K562 (cell line): ENCODE results near the gene ANKS3. TPM values are rescaled to one million over a fixed set of nuclear protein-coding genes. Genes with fewer than 3 reads are reported as not detected.

Source experiments
- ASH1L ChIP-seq: fragments of 450-650 bp; IDR thresholded peaks from 2 replicates; pipeline ENCODE4 v1.6.1; 2018; ENCODE audit warnings: borderline replicate concordance, mild to moderate bottlenecking, low read depth; ENCODE audit not compliant: partially characterized antibody
- BMI1 ChIP-seq: fragments of 150-350 bp; IDR thresholded peaks from 2 replicates; pipeline ENCODE4 v1.6.1; 2014; ENCODE audit warnings: low read length
- CHCHD3 ChIP-seq: fragments of 250-450 bp; sonication (Bioruptor Pico); IDR thresholded peaks from 2 replicates; pipeline ENCODE4 v2.1.2; 2022; ENCODE audit warnings: mild to moderate bottlenecking
- CHD7 ChIP-seq: fragments of 200-600 bp; sonication (generic); IDR thresholded peaks from one replicate; pipeline ENCODE4 v1.6.1; 2012; ENCODE audit warnings: mild to moderate bottlenecking, low read depth, low read length, inconsistent platforms
- HOMEZ ChIP-seq: fragments of 250-450 bp; sonication (Bioruptor Pico); IDR thresholded peaks from 2 replicates; pipeline ENCODE4 v1.4.0; 2020; ENCODE audit warnings: mild to moderate bottlenecking, moderate library complexity
- MAX ChIP-seq: sonication (generic); formaldehyde crosslinking; IDR thresholded peaks from 2 replicates; pipeline ENCODE4 v1.9.0; 2022; ENCODE audit warnings: mild to moderate bottlenecking, missing genetic modification reagents
- RBM25 ChIP-seq: fragments of 200-400 bp; formaldehyde crosslinking; IDR thresholded peaks from 2 replicates; pipeline ENCODE4 v1.6.1; 2018; ENCODE audit warnings: low read length, low read depth, moderate library complexity; ENCODE audit not compliant: severe bottlenecking
- TCF3 ChIP-seq: sonication (generic); formaldehyde crosslinking; IDR thresholded peaks from 2 replicates; pipeline ENCODE4 v1.4.0; 2020; ENCODE audit warnings: mild to moderate bottlenecking, missing genetic modification reagents
- ZSCAN32 ChIP-seq: fragments of 450-650 bp; formaldehyde crosslinking; IDR thresholded peaks from 2 replicates; pipeline ENCODE4 v1.4.0; 2020; ENCODE audit warnings: mild to moderate bottlenecking, moderate library complexity
- polyA plus RNA-seq, 8 experiments: library from polyadenylated mRNA; depleted of rRNA in 4 of 8; stranded (reverse) in 5 of 8; unstranded in 3 of 8; fragments of >200 nt; fragmentation: Nextera tagmentation in 2 of 8; fragmentation: Illumina TruSeq in 1 of 8; extraction: Ambion mirVana in 2 of 8; extraction: Trizol in 1 of 8; gene quantifications; 2 replicates each; pipeline versions ENCODE4 v1.2.1 to v1.2.3, GENCODE V29; 2011 to 2014; ENCODE audit warnings: inconsistent platforms in 1 of 8, missing spikeins in 1 of 8
- total RNA-seq, 7 experiments: library from RNA; depleted of rRNA in 6 of 7; stranded (reverse); fragments of >200 nt in 6 of 7; fragmentation: Illumina TruSeq in 2 of 7; extraction: Trizol in 2 of 7; gene quantifications; 2 replicates each; pipeline versions ENCODE4 v1.2.1 to v1.2.3, GENCODE V29; 2011 to 2021; ENCODE audit warnings: low replicate concordance in 1 of 7

Gene ANKS3
- total and polyA plus RNA-seq, 9 of the 15 experiments (the other 6 are each of a cell fraction or from before 2014, with no cell fraction given): 0.43 to 25.7 (median 14.8) TPM

GRCh38 chr16:4734730-4735535 lies 862 bp upstream of the ANKS3 start (continued):
- TF ChIP-seq TCF3 (CRISPR knock-in tag): no peak
- peak; percentile 91 for TF ChIP-seq BMI1
- no peak for TF ChIP-seq CHCHD3 (CRISPR knock-in tag)
- peak; percentile 13 for TF ChIP-seq RBM25
- TF ChIP-seq MAX (CRISPR knock-in tag): no peak
- no peak for TF ChIP-seq ASH1L
- TF ChIP-seq CHD7: no peak
- 0 out of 2 replicates have a peak, but pooled peaks have one; percentile 42 for TF ChIP-seq ZSCAN32 (CRISPR knock-in tag)
- no peak for TF ChIP-seq HOMEZ (CRISPR knock-in tag)
